Stimulated activated CD8-positive, alpha-beta memory T cell treated with anti-CD3 and anti-CD28 coated beads, Interleukin-12 subunit alpha, Interleukin-12 subunit beta, amount 100 ng/mL, for 1 hour (primary cell): Measurements from ENCODE around the gene EXOC7.
"Not testable (repeated sequence)": the region's sequence is repeated elsewhere in the genome, so short reads cannot be mapped to it uniquely, and the experiment has no call there.

ENCODE experiments used
- DNase-seq: peaks from one replicate; pipeline ENCODE4 v3.0.0-alpha.2; 2020; ENCODE audit warnings: low read depth

Gene EXOC7

GRCh38 chr17:76088041-76088867 lies 15.3 kb downstream of the EXOC7 start:
- no peak for DNase-seq

DNA sequence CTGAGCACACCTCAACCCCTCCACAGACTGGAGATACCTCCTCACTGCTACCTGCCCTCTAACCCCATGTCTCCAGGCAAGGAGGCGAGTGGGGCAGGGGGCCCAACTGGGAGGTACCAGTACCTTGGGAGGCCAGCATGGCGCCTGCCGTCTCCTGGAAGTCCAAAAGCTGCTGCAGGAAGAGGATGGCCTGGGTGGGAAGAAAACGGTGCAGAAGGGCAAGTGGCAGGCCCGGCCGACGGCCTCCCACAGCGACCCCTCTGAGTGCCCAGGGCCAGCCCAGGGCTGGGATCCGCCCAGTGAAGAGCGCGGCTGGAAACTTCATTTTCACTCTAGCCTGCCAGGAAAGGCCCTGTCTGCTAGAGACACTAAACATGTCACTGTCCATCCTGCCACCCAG lies 16.1 kb downstream of the EXOC7 start:
- no peak for DNase-seq

DNA sequence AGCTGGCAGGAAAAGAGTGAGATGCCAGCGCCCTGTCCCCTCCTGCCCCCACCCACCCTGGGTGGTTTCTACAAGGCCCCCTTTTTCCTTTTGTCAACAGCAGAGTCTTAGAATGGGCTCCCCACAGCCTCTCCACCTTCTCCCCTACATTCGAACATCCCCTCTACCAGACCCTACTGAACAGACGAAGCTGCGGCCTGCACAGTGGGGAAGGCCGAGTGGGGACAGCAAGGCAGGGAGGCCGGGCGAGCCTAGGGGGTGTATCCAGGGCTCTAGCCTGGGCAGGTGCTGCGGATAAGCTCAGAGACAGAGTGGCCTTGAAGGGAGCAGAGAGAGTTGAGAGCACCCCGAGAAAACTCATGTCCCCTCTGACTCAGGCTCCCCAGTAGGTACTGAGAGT lies 17.2 kb downstream of the EXOC7 start:
- no peak for DNase-seq

GRCh38 chr17:76085731-76086366 lies 17.7 kb downstream of the EXOC7 start:
- DNase-seq, result no peak

DNA sequence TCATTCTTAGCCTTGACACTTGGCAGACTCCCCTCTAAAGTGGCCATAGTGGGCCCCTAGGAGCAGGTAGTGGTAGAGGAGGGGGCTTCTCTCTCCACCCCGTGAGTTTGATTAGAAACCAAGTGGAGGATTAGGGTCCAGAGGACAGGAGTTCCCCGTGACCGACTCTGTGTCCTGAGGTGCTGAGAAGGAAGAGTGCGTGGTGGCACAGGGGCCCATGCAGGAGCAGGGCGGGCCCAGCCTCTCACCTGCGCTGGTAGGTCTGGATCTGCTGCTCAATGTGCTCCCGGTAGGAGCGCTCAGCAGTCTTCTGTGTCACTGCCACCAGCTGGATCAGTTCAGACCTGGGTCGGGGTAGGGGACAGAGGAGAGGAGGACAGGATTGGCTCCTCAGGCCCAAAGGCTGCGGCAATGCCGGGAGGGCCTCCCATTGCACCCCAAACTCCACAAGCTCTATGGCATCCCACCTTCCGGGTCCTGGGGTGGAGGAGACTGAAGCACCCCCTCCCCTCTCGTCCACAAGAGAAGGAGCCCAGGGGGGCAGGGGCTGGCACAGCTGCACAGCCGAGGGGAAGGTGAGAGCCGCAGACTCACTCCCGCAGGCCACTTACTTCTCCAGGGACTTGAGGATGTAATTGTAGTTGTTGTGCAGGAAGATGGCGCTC lies 18.4 kb downstream of the EXOC7 start:
- no peak for DNase-seq

GRCh38 chr17:76083536-76084182 lies 19.9 kb downstream of the EXOC7 start:
- no peak for DNase-seq

DNA sequence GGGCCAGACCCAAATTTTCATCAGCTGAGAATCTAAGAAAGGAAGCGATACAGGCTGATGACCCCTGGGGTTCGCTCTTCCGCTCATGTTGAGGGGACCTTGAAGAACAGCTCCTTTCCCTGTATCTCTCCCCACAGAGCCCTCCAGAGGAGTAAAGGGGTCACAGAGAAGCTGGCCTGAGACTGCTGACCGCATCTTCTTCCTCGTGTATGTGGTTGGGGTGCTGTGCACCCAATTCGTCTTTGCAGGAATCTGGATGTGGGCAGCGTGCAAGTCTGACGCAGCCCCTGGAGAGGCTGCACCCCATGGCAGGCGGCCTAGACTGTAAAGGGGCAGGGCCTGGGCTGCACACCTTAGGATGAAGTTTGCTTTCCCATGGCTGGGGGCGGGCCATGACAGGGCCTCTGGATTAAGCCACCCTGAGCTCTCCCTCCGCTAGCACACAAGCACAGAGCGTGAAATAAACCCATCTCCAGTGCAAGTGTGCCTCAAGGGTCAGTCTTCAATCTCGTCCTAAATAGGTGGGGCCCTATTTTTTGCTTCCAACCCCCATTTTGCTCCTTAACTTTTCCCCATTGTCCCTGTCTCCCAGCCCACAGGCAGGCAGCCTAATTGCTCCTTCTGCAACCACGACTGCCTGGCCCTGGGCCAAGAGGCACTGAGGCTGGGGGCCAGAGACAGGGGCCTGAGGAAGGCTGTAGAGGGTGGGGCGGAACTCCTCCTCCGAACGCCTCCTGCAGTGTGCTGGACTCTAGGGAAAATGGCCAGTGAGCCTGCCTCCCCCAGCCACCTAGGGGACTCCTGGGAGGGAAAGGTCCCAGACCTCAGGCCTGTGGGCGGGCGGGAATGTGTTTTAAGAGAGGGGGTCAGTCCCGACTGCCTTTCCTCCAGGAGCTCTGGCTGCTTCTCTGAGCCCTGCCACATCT lies 21.0 kb downstream of the EXOC7 start:
- DNase-seq, result no peak

- DNase-seq, result no peak
Measured at GRCh38 chr17:76081295-76082210, 22.0 kb downstream of the EXOC7 start.

- DNase-seq, result no peak
Measured at GRCh38 chr17:76080768-76081287, 22.8 kb downstream of the EXOC7 start.

DNA sequence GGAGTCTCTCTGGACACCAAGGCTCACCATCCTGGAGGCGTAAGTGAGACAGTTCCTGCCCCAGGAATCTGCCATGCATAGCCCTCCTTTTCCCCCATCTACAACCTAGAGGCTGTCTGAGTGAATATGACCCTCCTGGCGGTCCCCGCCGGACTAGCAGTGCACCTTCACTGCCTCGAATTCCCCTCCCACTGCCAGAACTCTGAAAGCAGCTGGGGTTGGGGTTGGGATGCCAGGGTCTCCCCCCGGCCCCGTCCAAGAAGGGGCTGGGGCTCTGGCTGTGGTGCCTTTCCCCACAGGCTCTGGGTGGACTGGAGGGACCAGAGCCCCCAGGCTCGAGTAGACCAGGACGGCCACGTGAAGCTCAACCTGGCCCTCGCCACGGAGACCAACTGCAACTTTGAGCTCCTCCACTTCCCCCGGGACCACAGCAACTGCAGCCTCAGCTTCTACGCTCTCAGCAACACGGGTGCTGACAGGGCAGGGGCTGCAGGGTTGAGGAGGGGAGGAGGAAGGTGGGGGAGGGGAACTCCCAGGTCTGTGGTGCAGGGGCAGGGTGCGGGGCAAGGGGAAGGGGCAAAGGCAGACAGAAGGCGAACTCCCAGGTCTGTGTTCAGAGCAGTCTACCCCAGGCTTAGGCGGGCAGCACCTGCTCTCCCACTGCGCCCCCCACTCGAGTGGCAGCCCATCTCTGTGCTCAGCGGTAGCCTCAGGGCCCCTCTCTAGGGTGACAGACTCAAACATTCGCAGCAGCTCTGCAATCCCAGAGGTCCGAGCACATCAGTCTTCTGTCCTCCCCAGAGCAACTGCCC lies 23.4 kb downstream of the EXOC7 start:
- DNase-seq, result no peak

- no peak for DNase-seq
Measured at GRCh38 chr17:76079535-76079955, 24.0 kb downstream of the EXOC7 start.

- DNase-seq, result no peak
Measured at GRCh38 chr17:76078860-76079534, 24.6 kb downstream of the EXOC7 start, which contains the start of gene ZACN. Gene ZACN, plus strand, starts transcription at chr17:76079182. Its CDS starts 83 bp downstream, at chr17:76079265.

GRCh38 chr17:76078370-76078769 lies 25.2 kb downstream of the EXOC7 start:
- DNase-seq, result not testable (repeated sequence)

GRCh38 chr17:76077584-76078110 lies 25.9 kb downstream of the EXOC7 start:
- DNase-seq, result no peak

- DNase-seq, result peak; percentile 13
Measured at GRCh38 chr17:76076765-76077583, 26.6 kb downstream of the EXOC7 start.

DNA sequence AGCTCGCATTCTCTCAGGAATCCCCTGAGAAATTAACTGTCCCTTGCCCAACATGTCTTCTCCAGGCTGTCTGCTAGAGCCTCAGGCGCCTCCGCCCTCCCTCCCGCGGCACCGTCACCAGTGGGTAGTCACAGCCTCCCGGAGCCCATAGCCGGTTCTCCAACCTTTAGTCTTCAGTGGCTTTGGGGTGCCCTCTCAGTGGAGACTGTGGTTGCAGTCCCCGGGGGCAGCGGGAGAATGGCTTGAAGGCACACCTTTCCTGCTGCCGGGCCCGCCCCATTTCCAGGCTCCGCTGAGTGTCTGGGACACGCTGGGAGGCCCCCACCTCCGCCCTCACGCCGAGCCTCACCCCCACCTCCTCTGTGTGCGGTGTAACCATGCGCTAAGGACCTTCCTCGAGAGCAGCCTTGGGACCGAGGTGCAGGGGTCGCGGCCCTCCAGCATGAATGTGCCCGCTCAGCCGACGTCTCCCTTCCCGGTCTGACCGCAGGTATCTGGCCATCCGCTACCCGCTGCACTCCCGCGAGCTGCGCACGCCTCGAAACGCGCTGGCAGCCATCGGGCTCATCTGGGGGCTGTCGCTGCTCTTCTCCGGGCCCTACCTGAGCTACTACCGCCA lies 27.3 kb downstream of the EXOC7 start:
- no peak for DNase-seq
